ENCODE measurements around the gene PLA2G4A.

DNA sequence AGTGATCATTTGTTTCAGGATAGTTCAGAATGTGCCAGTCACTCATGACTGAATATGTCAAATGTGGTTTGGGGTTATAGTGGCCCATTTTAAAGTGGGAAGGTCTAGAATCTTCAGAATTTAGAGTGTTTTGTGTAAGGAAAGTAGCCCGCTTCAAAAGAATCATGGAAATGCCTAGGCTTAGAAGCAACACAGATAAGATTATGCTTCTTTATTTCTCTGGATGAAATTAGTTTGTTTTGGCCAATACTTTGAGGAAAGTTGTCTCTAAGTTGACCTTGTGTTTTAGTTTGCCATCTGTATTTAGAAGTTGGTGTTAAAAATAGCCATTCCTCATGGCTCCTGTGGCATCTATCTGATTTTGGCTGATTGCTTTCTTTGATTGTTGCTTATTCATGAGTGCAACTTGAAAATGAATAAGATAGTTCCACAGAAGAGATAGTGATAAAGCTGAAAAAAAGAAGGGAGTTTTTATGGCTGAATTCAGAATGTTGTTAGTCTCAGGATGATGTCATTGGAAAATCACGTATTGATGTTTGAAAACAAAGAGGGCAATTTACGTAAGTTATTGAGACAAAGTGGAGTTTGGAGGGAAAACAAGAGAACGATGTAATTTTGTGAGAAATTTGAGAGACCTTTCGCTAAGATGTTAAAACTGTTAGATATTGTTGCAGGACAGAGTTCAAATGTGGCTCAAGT lies 71.9 kb downstream of the PLA2G4A start:
- TF ChIP-seq, protein P1, sequence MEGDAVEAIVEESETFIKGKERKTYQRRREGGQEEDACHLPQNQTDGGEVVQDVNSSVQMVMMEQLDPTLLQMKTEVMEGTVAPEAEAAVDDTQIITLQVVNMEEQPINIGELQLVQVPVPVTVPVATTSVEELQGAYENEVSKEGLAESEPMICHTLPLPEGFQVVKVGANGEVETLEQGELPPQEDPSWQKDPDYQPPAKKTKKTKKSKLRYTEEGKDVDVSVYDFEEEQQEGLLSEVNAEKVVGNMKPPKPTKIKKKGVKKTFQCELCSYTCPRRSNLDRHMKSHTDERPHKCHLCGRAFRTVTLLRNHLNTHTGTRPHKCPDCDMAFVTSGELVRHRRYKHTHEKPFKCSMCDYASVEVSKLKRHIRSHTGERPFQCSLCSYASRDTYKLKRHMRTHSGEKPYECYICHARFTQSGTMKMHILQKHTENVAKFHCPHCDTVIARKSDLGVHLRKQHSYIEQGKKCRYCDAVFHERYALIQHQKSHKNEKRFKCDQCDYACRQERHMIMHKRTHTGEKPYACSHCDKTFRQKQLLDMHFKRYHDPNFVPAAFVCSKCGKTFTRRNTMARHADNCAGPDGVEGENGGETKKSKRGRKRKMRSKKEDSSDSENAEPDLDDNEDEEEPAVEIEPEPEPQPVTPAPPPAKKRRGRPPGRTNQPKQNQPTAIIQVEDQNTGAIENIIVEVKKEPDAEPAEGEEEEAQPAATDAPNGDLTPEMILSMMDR (IDR thresholded peaks at IDR 0.05) = no peak
- TF ChIP-seq POLR2A (IDR thresholded peaks at IDR 0.05) = no peak

All from transverse colon (tissue), 3 donors.